ENCODE results near the gene SMIM43.
"Not testable (repeated sequence)": the region's sequence is repeated elsewhere in the genome, so short reads cannot be mapped to it uniquely, and the experiment has no call there.

Gene SMIM43

DNA sequence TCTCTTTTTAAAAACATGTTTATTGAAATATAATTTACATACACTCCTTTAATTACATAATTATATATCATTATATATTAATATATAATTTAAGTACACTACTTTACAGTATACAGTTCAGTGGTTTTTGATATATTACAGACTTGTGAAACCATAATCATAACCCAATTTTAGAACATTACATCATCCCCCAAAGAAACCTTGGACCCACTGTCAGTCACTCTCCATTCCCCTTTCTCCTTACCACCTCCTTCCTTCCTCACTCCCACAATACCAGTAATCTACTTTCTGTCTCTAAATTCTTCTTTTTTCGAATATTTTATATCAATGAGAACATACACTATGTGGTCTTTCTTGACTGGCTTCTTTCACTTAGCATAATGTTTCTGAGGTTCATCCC is 18.2 kb upstream of the SMIM43 start:
- no peak for DNase-seq (ENCODE audit: low read depth in 2 of 2)

DNA sequence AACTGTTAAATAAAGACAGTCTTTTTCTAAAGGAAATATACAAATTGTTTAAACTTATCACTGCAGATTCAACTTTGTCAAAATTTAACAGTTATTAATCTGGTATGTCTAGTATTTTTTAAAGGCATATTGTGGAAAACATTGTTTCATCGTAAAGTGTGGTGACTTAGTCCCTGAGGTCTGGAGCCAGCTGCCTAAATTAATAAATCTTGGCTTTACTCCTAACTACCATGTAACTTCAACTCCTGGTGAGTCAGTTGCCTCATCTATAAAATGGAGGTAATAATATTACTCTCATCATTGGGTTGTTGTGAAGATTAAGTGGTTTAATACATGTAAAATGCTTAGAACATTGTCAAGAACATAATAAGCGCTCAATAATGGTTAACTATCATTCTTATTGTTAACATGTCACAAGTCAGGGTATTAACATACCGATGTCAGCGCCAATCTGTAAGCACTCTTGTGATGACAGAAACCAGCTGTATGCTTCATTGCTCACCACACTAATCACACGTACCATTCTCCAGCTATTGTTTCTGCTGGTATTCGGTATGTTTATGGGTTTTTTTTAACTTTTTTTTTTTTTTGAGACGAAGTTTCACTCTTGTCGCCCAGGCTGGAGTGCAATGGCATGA is 14.1 kb upstream of the SMIM43 start:
- DNase-seq (ENCODE audit: low read depth in 2 of 2): no peak

DNA sequence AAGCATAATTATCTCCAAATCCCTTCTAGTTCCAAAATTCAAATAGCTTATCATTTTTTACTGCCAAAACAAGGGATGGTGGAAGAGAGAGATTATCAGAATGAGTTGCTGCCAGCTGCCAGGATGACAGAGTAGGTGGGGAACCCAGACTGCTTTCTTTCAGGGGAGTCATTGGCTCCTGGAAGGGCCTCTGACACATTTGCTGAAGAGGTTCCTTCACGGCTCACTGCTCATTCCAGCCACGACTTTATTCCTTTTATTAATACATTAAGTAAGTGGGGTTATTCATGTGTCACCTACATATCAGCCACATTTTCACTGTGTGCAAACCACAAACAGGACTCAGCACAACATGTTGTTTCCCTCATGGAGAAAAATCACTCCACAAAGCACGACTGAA is 12.7 kb upstream of the SMIM43 start:
- no peak for DNase-seq (ENCODE audit: low read depth in 2 of 2)

DNA sequence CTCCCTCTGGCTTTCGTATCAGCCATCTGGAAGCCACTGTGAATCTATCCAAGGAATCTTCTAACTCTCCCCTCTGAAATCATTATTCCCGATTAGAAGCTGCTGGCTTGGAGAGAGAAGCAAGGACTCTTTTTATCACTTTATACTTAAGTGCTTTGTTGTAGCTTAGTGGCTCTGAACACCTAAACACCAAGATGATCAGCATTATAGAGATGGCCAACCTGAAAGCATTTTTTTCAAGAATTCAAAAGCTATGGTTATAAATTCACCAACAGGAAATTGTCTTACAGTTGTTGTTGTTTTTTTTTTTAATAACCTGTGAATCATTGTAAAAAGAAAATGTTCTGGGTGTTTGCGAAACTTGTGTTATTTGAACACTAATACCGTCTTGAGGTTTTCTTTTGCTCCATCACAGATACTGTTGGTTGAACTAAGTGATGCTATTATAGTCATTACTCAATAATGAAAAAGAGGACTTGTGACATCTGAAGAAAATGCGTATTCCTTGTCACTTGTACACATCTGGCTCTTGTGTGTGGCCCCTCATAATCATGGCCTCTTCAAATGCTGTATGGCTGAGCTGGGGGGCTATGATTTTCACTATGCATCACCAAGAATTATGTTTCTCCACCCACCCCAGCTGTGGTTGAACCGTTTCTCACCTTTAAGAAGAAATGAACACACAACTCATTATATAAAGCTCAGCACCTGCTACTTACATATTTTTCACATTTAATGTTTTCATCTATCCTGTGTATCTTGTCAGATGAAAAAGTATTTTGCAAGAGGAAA is 11.8 kb upstream of the SMIM43 start:
- no peak for DNase-seq (ENCODE audit: low read depth in 2 of 2)

DNA sequence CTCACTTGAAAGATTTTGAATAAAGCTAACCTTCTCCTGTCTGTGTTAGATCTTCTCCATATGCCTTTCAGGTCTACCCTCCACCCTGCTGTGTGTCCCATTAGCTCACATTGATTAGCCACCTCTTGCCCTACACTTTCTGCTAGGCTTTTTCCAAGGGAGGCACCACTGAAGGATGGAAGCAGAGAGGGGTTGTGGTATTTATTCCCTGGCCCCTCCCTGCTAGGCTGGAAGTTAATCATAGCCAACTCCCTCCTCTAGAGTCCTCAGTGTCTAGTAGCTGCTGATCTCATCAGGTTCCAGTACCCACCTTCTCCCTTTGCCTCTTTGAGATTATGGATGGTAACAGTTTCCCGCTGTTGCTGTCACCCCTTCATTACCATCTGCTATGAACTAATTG is 8.9 kb upstream of the SMIM43 start:
- no peak for DNase-seq (ENCODE audit: low read depth in 2 of 2)

DNA sequence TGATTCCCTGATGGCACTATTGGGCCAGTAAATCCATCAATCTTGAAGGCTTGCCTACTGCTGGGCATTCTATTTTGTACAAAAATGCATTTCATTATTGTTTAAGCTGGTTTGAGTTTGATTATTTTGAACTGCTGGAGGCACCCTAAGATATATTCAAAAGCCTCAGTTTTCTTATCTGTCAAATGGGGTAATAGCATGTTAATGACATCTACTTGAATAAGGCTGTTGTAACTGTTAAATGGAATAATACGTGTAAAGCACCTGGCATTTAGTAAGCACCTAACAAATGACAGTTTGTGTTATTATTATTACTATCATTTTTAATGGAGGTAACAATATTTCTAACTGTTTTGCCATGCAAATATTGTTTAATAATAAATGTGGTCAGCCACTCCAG is 6.9 kb upstream of the SMIM43 start:
- no peak for DNase-seq (ENCODE audit: low read depth in 2 of 2)

DNA sequence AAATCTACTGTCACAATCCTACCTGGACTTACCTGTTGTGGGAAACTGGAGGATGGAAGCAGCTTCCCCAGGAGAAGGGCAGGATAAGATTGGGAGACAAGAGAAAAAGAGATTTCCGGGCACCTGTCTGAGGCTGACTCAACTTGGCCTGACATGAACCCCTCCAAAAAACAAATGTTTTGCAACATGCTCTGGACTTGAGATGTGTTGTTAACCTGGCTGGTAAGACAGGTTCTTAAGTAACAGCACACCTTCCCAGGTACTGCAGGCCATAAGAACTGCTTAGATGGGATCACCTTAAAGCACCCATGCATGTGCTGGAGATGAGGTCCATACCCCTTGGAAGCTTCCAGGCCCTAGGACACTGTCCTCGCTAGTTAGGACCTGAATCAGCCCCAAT is 4.4 kb upstream of the SMIM43 start:
- no peak for DNase-seq (ENCODE audit: low read depth in 2 of 2)

DNA sequence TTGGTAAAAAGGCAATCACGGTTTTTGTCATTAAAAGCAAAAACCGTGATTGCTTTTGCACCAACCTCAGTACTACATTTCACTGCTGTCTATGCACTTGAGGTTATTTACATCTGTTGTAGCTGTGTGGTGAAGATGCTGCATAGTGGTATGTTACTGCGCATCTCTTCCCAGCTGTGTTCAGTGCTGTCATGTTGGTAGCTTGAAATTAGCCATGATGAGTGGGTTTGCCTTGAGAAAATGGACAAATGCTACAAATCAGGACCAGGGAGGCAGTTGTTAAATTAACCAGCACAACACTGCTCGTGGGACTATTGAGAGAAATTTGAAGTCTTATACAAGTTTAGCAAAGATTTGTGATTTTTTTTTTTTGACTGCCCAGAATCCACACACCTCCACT is 2.2 kb upstream of the SMIM43 start:
- DNase-seq (ENCODE audit: low read depth in 2 of 2): no peak

DNA sequence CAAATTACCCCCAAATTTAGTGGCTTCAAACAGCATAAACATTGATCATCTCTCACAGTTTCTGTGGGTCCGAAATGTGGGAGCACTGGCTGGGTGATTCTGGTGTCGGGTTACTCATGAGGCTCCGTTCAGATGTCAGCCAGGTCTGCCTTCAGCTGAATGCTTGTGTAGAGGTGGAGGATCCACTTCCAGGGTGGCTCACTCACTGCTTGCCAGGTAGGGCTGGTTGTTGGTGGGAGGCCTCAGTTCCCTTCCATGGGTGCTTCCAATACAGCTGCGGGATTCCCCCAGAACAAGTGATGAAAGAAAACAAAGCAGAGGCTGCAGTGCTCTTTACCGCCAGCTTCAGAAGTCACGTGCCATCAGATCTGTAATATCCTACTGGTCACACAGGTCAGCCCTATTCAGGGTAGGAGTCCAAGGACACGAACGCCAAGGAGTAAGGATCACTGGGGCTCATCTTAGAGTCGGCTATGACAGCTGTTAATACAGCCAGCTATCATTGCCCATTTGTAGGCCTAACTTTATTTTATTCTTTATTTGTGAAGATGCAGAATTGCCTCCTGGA is 1.1 kb upstream of the SMIM43 start:
- no peak for DNase-seq (ENCODE audit: low read depth in 2 of 2)

DNA sequence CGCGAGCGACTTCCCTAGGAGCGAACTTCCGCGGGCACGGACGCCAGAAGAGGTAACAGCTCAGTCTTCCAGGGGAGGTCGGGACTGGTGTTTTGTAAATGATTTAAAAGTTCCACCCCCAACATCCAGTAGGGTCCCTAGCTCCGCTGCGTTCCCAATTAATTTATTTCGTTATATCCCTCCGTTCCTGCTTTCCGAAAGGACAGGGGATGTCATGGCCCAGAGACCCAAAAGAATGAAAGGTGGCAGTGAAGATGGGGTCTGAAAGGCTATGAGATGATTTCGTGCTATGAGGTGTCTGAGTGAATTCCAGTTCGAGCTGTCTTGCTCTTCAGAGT is 373 bp upstream of the SMIM43 start:
- no peak for DNase-seq (ENCODE audit: low read depth in 2 of 2)

DNA sequence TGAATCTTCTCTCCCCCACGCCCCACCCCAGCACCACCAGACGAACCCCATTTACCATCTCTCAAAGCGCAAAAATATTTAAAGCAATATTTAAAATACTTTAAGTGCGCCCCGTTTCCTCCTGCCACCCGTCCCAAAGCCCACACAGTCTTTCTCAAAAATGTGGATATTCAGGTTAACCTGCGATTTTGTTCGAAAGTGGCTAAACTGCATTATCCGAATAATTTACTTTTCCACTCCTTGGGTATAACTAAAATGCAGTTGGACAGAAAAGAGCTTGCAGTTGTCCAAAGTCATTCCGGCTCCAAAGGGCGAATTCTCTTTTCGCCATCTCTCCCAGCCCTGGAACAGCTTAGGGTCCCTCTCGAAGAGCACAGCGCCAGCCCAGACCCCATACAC is 662 bp downstream of the SMIM43 start:
- DNase-seq (ENCODE audit: low read depth in 2 of 2): no peak

DNA sequence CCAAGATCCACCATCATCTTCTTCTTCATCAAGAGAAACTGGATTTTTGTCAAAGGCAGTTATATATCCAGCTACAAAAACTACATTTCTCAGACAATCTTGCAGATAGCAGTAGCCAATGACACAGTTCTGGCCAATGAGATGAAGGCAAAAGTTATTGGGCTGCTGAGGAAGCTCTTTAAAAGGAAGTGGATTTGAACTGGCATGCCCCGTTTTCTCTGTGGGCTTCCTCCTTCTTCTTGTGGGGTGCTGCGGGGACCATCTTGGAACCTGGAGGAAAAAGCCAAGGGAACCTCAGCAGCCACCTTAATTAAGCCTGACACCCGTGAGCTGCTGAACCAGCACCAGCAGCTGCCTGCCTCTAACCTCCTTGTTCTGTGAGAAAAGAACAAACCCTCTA is 4.8 kb downstream of the SMIM43 start:
- DNase-seq (ENCODE audit: low read depth in 2 of 2): no peak

DNA sequence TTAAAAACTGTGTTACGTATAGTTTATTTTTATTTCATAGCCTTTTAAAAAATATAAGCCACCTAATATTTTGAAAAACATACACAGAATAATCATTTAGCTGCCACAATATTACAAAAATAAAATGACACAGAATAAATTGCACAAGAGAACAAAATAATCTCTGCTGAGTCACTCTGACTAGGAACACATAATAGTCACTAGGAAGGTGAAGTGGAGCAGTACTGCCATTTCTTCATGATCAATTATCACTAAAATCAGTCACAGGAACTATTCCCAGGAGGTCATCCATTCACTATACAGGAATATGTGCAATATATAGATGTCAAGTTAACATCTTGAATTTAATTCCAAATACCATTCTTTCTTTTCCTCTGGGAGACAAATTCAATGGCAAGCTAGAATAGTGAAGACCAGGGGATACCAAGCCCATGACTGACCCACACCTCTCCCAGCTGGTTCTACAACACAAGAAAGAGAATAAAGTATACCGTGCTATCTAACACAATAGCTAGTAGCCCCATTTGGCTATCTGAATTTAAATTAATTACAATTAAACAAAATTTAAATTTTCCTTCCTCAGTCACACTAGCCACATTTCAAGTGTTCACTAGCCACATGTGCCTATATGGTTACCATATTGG is 5.9 kb downstream of the SMIM43 start:
- DNase-seq (ENCODE audit: low read depth in 2 of 2): no peak

DNA sequence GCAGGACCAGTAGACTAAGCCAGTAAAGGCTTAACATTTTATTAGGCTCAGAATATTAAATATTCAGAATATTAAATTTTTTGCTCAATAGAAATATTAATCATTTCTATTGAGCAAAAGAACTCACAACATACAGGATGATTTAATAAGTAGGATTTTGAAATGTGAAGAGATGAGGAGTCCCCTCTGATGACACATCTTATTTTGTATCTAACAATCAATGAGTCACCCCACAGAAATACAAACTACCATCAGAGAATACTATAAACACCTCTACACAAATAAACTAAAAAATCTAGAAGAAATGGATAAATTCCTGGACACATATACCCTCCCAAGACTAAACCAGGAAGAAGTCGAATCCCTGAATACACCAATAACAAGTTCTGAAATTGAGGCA is 12.8 kb downstream of the SMIM43 start:
- DNase-seq (ENCODE audit: low read depth in 2 of 2): not testable (repeated sequence)

DNA sequence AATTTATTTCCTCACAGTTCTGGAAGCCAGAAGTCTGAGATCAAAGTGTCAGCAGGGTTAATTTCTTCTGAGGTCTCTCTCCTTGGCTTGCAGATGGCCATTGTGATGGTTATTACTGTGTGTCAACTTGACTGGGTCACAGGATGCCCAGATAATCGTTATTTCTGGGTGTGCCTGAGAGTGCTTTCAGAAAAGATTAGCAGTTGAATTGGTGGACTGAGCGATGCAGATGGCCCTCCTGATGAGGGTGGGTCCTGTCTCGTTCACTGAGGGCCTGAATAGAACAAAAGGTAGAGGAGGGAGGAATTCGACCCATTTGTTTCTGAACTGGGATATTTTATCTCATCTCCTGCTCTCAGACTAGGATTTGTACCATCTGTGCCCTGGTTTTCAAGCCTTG is 15.7 kb downstream of the SMIM43 start:
- no peak for DNase-seq (ENCODE audit: low read depth in 2 of 2)

DNA sequence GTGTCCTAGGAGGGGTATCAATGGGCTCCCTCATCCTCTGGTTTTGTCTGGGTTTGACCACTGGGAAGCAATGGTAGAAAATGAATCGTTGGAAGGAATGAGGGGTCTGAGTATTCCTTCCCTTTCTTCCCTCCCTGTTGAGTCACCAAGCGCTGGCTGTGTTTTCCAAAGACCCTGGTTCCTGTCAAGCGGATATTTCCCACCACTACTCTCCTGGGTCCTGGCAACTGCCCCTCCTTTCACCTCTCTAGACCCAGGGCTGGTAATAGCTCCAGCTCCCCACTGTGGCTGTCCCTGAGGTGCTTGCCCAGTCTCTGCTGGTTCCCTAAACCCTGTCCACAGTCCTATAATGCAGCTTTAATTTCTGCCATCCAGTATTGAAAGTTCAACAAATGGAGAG is 22.2 kb downstream of the SMIM43 start:
- no peak for DNase-seq (ENCODE audit: low read depth in 2 of 2)

DNA sequence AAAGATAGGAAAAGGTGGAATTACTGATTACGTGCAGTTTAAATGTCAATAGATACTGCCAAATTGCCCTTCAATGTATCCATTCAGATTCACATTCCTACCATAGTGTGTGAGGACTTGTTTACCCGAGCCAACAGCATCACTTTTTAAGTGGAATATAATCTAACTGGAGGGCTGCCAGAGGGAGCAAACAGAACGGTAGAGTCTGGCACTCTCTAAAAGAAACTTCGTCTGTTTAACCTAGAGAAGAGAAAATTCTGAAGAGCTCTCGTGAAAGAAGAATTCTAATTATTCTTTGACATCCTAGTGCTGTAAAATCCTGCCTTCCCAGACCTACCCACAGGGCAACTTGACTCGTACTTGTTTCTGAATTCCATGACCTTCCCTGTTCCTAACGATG is 23.2 kb downstream of the SMIM43 start:
- no peak for DNase-seq (ENCODE audit: low read depth in 2 of 2)

DNA sequence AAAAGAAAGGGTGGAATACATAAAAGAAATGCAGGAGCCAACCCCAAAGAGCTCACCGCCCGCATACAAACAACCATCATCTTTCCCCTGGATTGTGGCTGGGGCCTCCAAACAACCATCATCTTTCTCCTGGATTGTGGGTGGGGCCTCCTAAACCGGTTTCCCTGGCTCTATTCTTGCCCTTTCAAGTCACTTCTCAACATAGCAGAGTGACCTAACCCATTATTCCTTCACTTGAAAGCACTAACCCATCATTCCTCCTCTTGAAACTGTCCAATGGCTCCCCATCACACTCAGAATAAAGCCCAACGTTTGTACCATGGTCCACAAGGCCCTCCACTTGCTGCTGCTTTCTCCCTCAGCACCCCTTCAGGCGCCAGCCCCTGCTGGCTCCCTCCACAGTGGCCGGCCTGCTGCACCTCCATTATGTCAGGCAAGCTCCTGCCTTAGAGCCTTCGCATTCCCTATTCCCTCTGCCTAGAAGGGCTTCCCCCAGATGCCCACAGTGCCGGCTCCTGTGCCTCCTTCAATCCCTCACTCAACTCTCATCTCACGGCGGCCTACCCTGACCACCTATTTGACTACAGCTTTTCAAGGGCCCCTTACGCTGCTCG is 24.1 kb downstream of the SMIM43 start:
- DNase-seq (ENCODE audit: low read depth in 2 of 2): no peak

DNA sequence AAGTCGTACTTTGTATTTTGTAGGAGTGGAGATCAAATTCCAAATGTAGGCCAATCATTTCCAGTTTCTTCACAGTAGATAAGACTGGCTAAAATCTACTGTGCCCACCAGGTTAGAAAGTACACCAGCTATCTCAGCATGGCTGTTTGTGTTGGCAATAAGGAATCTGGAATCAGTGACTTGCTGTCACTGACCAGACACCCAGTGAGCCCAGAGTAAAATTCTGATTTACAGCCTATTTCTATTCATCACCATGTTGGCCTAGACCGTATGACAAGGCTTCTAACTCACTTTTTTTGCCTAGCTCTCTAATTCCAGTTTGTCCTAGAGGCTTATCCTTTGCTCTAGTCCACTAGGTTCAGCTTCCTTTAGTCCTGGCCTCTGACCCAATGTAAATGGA is 25.4 kb downstream of the SMIM43 start:
- no peak for DNase-seq (ENCODE audit: low read depth in 2 of 2)

DNA sequence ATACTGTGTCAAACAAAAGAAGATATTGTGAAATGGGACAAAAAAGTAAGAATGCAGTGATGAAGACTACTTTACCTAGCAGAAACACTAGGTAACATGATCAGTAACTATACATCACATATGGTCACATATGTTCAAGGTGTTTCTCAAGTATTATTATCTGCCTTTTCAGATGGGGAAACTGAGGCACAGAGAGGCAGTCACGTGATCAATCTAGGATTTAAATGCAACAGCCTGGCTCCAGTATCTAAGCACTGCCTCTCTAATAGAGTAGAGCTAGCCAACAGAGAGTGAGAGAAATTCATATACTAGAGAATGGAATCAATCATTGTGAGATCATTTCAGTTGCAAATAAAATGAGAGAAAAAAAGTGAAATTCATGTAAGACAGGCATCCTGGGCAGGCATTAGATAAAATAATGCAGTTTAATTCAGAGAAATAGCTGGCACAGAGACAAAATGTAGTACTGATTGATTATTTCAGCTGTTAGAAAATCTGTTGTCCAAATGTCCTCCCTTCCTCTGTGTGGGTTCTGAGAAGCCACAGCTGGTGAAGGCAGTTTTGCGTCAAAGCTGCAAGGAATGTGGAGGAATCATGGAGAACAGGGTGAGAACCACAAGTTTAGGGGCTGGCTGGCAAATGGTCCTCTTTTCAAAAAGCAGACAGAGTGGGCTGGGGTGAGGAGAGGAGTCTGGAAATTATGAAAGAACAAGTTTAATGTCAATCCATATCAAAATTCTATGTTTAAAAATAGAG is 26.0 kb downstream of the SMIM43 start:
- no peak for DNase-seq (ENCODE audit: low read depth in 2 of 2)

DNA sequence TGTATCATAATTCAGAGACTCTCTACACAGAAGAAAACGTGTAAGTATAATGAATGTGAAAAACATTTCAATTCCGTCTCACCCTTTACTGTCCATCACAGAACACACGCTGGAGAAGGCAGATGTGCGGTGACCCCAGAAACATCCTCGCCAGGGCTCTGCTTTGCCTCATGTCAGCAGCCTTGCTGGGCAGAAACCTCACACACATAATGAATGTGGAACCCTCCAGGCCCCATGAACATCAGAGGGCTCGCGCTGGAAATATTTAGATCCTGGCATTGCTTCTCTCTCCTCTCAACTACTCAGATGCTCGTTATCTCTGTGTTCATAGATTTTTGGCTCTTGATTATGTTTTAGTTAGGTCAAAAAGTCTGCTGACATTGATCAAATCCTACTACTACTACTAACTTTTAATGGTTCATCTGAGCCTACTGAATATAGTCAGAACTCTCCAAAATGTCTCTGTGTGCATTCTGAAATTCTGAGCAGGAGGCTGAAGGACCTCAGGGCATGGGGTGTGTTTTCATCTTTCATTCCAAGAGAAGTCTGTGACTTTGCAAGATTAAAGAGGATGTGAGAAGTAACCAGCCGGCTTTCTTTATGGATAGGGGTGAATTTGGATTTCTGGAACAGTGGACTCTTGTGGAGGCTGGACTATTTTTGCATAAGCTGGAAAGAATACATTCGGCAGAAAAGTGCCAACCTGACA is 27.0 kb downstream of the SMIM43 start:
- no peak for DNase-seq (ENCODE audit: low read depth in 2 of 2)
